ENCODE data around the gene EEFSEC. TPM values are rescaled to one million over a fixed set of nuclear protein-coding genes. Genes with fewer than 3 reads are reported as not detected.

The EEFSEC gene
- total and polyA plus RNA-seq, 2 experiments from 2014 or later = 4.9 to 18.7 TPM

GRCh38 chr3:128380295-128380694 is 227.0 kb downstream of the EEFSEC start:
- Histone ChIP-seq H3K4me1 (ENCODE audit: insufficient read depth) (peaks cover 24% of the 10 kb centered on the region), H3K9me2 (ENCODE audit: insufficient read depth) (no peaks in the 10 kb centered on the region), H3K36me3 (ENCODE audit: low read depth) (no peaks in the 10 kb centered on the region), H3K27me3 (replicated peaks; ENCODE audit: insufficient read depth) (no peaks in the 10 kb centered on the region), H3F3A (ENCODE audit: insufficient read depth) (no peaks in the 10 kb centered on the region), H2AFZ (no peak overlapping the region), H3K9me3 (ENCODE audit: low read depth) (no peaks in the 10 kb centered on the region), H3K9ac (no peak overlapping the region), H4K20me1 (ENCODE audit: insufficient read depth) (no peaks in the 10 kb centered on the region), H3K4me2 (ENCODE audit: unreplicated experiment) (no peak overlapping the region), H3K4me3 (no peak overlapping the region), H3K79me2 (ENCODE audit: insufficient read depth) (no peaks in the 10 kb centered on the region), H3K27ac (no peak overlapping the region)
- in situ Hi-C loops (cut with MboI) = no loop called here
- WGBS, 2 experiments (ENCODE audit: low coverage in 1 of 2, low lambda C conversion rate in 2 of 2, missing lambda C conversion rate in 2 of 2) = 90 to 92% methylated on average over 5 of the region's 5 CpGs
- no peak for TF ChIP-seq EZH2 (IDR thresholded peaks at IDR 0.05; ENCODE audit: insufficient read depth, poor library complexity, severe bottlenecking)
- no peak for TF ChIP-seq EZH2phosphoT487 (IDR thresholded peaks at IDR 0.05; ENCODE audit: insufficient read depth, low read depth)
- no peak for DNase-seq

GRCh38 chr3:128380719-128381118 is 227.4 kb downstream of the EEFSEC start:
- Histone ChIP-seq H4K20me1 (ENCODE audit: insufficient read depth) (no peaks in the 10 kb centered on the region), H3K27me3 (replicated peaks; ENCODE audit: insufficient read depth) (no peaks in the 10 kb centered on the region), H3K4me1 (ENCODE audit: insufficient read depth) (peaks cover 29% of the 10 kb centered on the region), H3K9me2 (ENCODE audit: insufficient read depth) (no peaks in the 10 kb centered on the region), H3F3A (ENCODE audit: insufficient read depth) (no peaks in the 10 kb centered on the region), H3K9ac (no peak overlapping the region), H3K36me3 (ENCODE audit: low read depth) (no peaks in the 10 kb centered on the region), H3K4me2 (ENCODE audit: unreplicated experiment) (no peak overlapping the region), H2AFZ (no peak overlapping the region), H3K79me2 (ENCODE audit: insufficient read depth) (no peaks in the 10 kb centered on the region), H3K4me3 (no peak overlapping the region), H3K27ac (no peak overlapping the region), H3K9me3 (ENCODE audit: low read depth) (no peaks in the 10 kb centered on the region)
- TF ChIP-seq EZH2phosphoT487 (IDR thresholded peaks at IDR 0.05; ENCODE audit: insufficient read depth, low read depth) (no peak), EZH2 (IDR thresholded peaks at IDR 0.05; ENCODE audit: insufficient read depth, poor library complexity, severe bottlenecking) (no peak)
- in situ Hi-C loops (cut with MboI) = no loop called here
- WGBS, 2 experiments (ENCODE audit: low coverage in 1 of 2, low lambda C conversion rate in 2 of 2, missing lambda C conversion rate in 2 of 2) = 97% methylated on average over 6 of the region's 6 CpGs
- no peak for DNase-seq

- Histone ChIP-seq H3K4me1 (ENCODE audit: insufficient read depth) (peaks cover 30% of the 10 kb centered on the region), H4K20me1 (ENCODE audit: insufficient read depth) (no peaks in the 10 kb centered on the region), H3K4me2 (ENCODE audit: unreplicated experiment) (no peak overlapping the region), H3K9ac (no peak overlapping the region), H3K27me3 (replicated peaks; ENCODE audit: insufficient read depth) (no peaks in the 10 kb centered on the region), H2AFZ (no peak overlapping the region), H3K27ac (no peak overlapping the region), H3K79me2 (ENCODE audit: insufficient read depth) (no peaks in the 10 kb centered on the region), H3F3A (ENCODE audit: insufficient read depth) (no peaks in the 10 kb centered on the region), H3K4me3 (no peak overlapping the region), H3K9me2 (ENCODE audit: insufficient read depth) (no peaks in the 10 kb centered on the region), H3K9me3 (ENCODE audit: low read depth) (no peaks in the 10 kb centered on the region), H3K36me3 (ENCODE audit: low read depth) (no peaks in the 10 kb centered on the region)
- in situ Hi-C loops (cut with MboI) = no loop called here
- TF ChIP-seq EZH2phosphoT487 (IDR thresholded peaks at IDR 0.05; ENCODE audit: insufficient read depth, low read depth) (no peak), EZH2 (IDR thresholded peaks at IDR 0.05; ENCODE audit: insufficient read depth, poor library complexity, severe bottlenecking) (no peak)
- 89 to 94% methylated on average over 8 to 10 of the region's 10 CpGs for WGBS, 2 experiments (ENCODE audit: low coverage in 1 of 2, low lambda C conversion rate in 2 of 2, missing lambda C conversion rate in 2 of 2)
- DNase-seq = no peak
Observed at GRCh38 chr3:128381609-128382008, 228.3 kb downstream of the EEFSEC start.

- no peak overlapping the region for H3K27ac ChIP-seq
- DNase-seq = no peak
Observed at GRCh38 chr3:128382221-128382807, 229.0 kb downstream of the EEFSEC start.

More at GRCh38 chr3:128382221-128382807, 229.0 kb downstream of the EEFSEC start:
- Histone ChIP-seq H3K36me3 (ENCODE audit: low read depth) (no peaks in the 10 kb centered on the region), H3K4me1 (ENCODE audit: insufficient read depth) (peaks cover 30% of the 10 kb centered on the region), H2AFZ (no peak overlapping the region), H3K9me3 (ENCODE audit: low read depth) (no peaks in the 10 kb centered on the region), H3K27me3 (replicated peaks; ENCODE audit: insufficient read depth) (no peaks in the 10 kb centered on the region), H3F3A (ENCODE audit: insufficient read depth) (no peaks in the 10 kb centered on the region), H3K9ac (no peak overlapping the region), H3K4me3 (no peak overlapping the region), H4K20me1 (ENCODE audit: insufficient read depth) (no peaks in the 10 kb centered on the region), H3K9me2 (ENCODE audit: insufficient read depth) (no peaks in the 10 kb centered on the region), H3K4me2 (ENCODE audit: unreplicated experiment) (no peak overlapping the region), H3K79me2 (ENCODE audit: insufficient read depth) (no peaks in the 10 kb centered on the region)
- TF ChIP-seq EZH2 (IDR thresholded peaks at IDR 0.05; ENCODE audit: insufficient read depth, poor library complexity, severe bottlenecking) (no peak), EZH2phosphoT487 (IDR thresholded peaks at IDR 0.05; ENCODE audit: insufficient read depth, low read depth) (no peak)
- in situ Hi-C loops (cut with MboI) = no loop called here
- WGBS, 2 experiments (ENCODE audit: low coverage in 1 of 2, low lambda C conversion rate in 2 of 2, missing lambda C conversion rate in 2 of 2) = 76 to 78% methylated on average over 13 to 14 of the region's 14 CpGs

All from GM23248 (cell line).